Mesenchymal stem cell (in vitro differentiated cells and primary cell): ENCODE data around the gene ZNF710.
"Not testable (repeated sequence)": the region's sequence is repeated elsewhere in the genome, so short reads cannot be mapped to it uniquely, and the experiment has no call there.

ENCODE experiments used
- DNase-seq: peaks from one replicate; pipeline ENCODE4 v3.0.0-alpha.2; 2013
- H2AFZ ChIP-seq: one replicate; pipeline ENCODE4 v1.6.1; 2013; ENCODE audit warnings: low read depth, mild to moderate bottlenecking, control low read depth, inconsistent platforms, low read length, moderate library complexity
- H2AK5ac ChIP-seq: 2 replicates; pipeline ENCODE4 v1.6.1; 2013; ENCODE audit warnings: low read length, moderate library complexity, mild to moderate bottlenecking, inconsistent platforms; ENCODE audit not compliant: severe bottlenecking
- H2BK120ac ChIP-seq: one replicate; pipeline ENCODE4 v1.6.1; 2013; ENCODE audit warnings: low read depth, mild to moderate bottlenecking, inconsistent platforms, low read length, moderate library complexity
- H2BK12ac ChIP-seq, 2 experiments: one replicate each; pipeline ENCODE4 v1.6.1; 2013; ENCODE audit warnings: inconsistent platforms in 2 of 2, low read length in 2 of 2, mild to moderate bottlenecking in 2 of 2, moderate library complexity in 2 of 2, control low read depth in 1 of 2
- H2BK15ac ChIP-seq: one replicate; pipeline ENCODE4 v1.6.1; 2013; ENCODE audit warnings: mild to moderate bottlenecking, low read depth, inconsistent platforms; ENCODE audit not compliant: poor library complexity, severe bottlenecking
- H2BK5ac ChIP-seq: 2 replicates; pipeline ENCODE4 v1.6.1; 2013; ENCODE audit warnings: low read depth, mild to moderate bottlenecking, low read length, control low read depth, inconsistent platforms; ENCODE audit not compliant: poor library complexity, severe bottlenecking
- H3K14ac ChIP-seq, 2 experiments: one replicate each; pipeline ENCODE4 v1.6.1; 2013; ENCODE audit warnings: inconsistent platforms in 2 of 2, low read length in 2 of 2, control low read depth in 1 of 2, mild to moderate bottlenecking in 1 of 2, moderate library complexity in 1 of 2
- H3K18ac ChIP-seq, 2 experiments: one replicate each; pipeline ENCODE4 v1.6.1; 2013; ENCODE audit warnings: inconsistent platforms in 2 of 2, low read length in 2 of 2, control low read depth in 1 of 2, low read depth in 1 of 2, mild to moderate bottlenecking in 1 of 2
- H3K23ac ChIP-seq, 2 experiments: one replicate each; pipeline ENCODE4 v1.6.1; 2013; ENCODE audit warnings: inconsistent platforms in 2 of 2, low read length in 2 of 2, mild to moderate bottlenecking in 2 of 2, moderate library complexity in 2 of 2, control low read depth in 1 of 2
- H3K27ac ChIP-seq: 2 replicates; pipeline ENCODE4 v1.5.1; 2013; ENCODE audit warnings: mild to moderate bottlenecking, moderate library complexity, low read length, control low read depth, inconsistent platforms; ENCODE audit not compliant: poor library complexity, severe bottlenecking
- H3K27me3 ChIP-seq, 2 experiments: 2 replicates each; pipeline versions ENCODE4 v1.6.1 to v1.7.0; 2013; ENCODE audit warnings: low read length in 2 of 2, mild to moderate bottlenecking in 2 of 2, moderate library complexity in 2 of 2, control low read depth in 1 of 2, inconsistent platforms in 1 of 2; ENCODE audit not compliant: control insufficient read depth in 1 of 2, insufficient read depth in 1 of 2
- H3K36me3 ChIP-seq, 2 experiments: 2 replicates each; pipeline versions ENCODE4 v1.6.1 to v1.7.0; 2013; ENCODE audit warnings: low read length in 2 of 2, control low read depth in 1 of 2, inconsistent platforms in 1 of 2, low read depth in 1 of 2, mild to moderate bottlenecking in 1 of 2; ENCODE audit not compliant: insufficient read depth in 2 of 2, control insufficient read depth in 1 of 2
- H3K4ac ChIP-seq, 2 experiments: one replicate each; pipeline ENCODE4 v1.6.1; 2013; ENCODE audit warnings: inconsistent platforms in 2 of 2, low read length in 2 of 2, mild to moderate bottlenecking in 2 of 2, moderate library complexity in 2 of 2, control low read depth in 1 of 2, low read depth in 1 of 2
- H3K4me1 ChIP-seq: 2 replicates; pipeline ENCODE4 v1.6.1; 2013; ENCODE audit warnings: low read depth, low read length, control low read depth; ENCODE audit not compliant: control insufficient read depth, insufficient read depth
- H3K4me2 ChIP-seq: 2 replicates; pipeline ENCODE4 v1.6.1; 2013; ENCODE audit warnings: low read length, mild to moderate bottlenecking, inconsistent platforms; ENCODE audit not compliant: poor library complexity, severe bottlenecking
- H3K4me3 ChIP-seq, 2 experiments: 2 replicates each; pipeline versions ENCODE4 v1.5.1 to v1.7.0; 2013; ENCODE audit warnings: low read length in 2 of 2, mild to moderate bottlenecking in 2 of 2, control low read depth in 1 of 2, low read depth in 1 of 2; ENCODE audit not compliant: insufficient read depth in 1 of 2
- H3K79me1 ChIP-seq: replicated peaks from 2 replicates; pipeline ENCODE4 v1.6.1; 2013; ENCODE audit warnings: mild to moderate bottlenecking, control low read depth, low read length, inconsistent platforms; ENCODE audit not compliant: poor library complexity, severe bottlenecking
- H3K9ac ChIP-seq: 2 replicates; pipeline ENCODE4 v1.7.0; 2013; ENCODE audit warnings: mild to moderate bottlenecking, low read length, moderate library complexity
- H3K9me3 ChIP-seq: 2 replicates; pipeline ENCODE4 v1.7.0; 2013; ENCODE audit warnings: mild to moderate bottlenecking, low read length; ENCODE audit not compliant: control insufficient read depth
- H4K8ac ChIP-seq: one replicate; pipeline ENCODE4 v1.6.1; 2013; ENCODE audit warnings: inconsistent platforms, mild to moderate bottlenecking, low read length, moderate library complexity
- H4K91ac ChIP-seq: one replicate; pipeline ENCODE4 v1.6.1; 2013; ENCODE audit warnings: mild to moderate bottlenecking, low read length, inconsistent platforms
- WGBS: methylation state at CpG from one replicate; pipeline ENCODE4 v1.1.7; 2013; ENCODE audit warnings: mixed read lengths; 5-methylcytosine and 5-hydroxymethylcytosine counted together

Gene ZNF710

GRCh38 chr15:90109163-90109751 is 108.1 kb downstream of the ZNF710 start:
- H2AK5ac ChIP-seq, H2BK15ac ChIP-seq, H3K18ac ChIP-seq, H4K91ac ChIP-seq, H3K36me3 ChIP-seq, H3K14ac ChIP-seq, DNase-seq, H4K8ac ChIP-seq, H3K23ac ChIP-seq, H2BK12ac ChIP-seq, H3K9ac ChIP-seq, H2BK120ac ChIP-seq, H3K79me1 ChIP-seq, H3K27ac ChIP-seq, H3K9me3 ChIP-seq, H2AFZ ChIP-seq, H2BK5ac ChIP-seq, H3K4ac ChIP-seq, H3K4me2 ChIP-seq, H3K4me3 ChIP-seq: not testable (repeated sequence)
- Histone ChIP-seq H3K27me3 (peaks cover 0 to 10% of the 10 kb centered on the region in 2 experiments), H3K4me1 (peaks cover 12% of the 10 kb centered on the region)
- WGBS = no CpG with 5 or more reads among the region's 3 CpGs

- H3K27ac ChIP-seq = no peak overlapping the region
- H2BK120ac ChIP-seq = no peak overlapping the region
- H2BK12ac ChIP-seq = no peak overlapping the region
- H3K18ac ChIP-seq = no peak overlapping the region
- WGBS = 92% methylated on average over 3 of the region's 7 CpGs
- no peaks in the 10 kb centered on the region for H3K79me1 ChIP-seq
- H2AK5ac ChIP-seq = no peak overlapping the region
- no peak overlapping the region for H4K8ac ChIP-seq
- H3K9me3 ChIP-seq = peaks cover 22% of the 10 kb centered on the region
- no peak overlapping the region for H2BK15ac ChIP-seq
- H3K4me1 ChIP-seq = no peaks in the 10 kb centered on the region
- no peak overlapping the region for H2BK5ac ChIP-seq
- H3K4me2 ChIP-seq = no peak overlapping the region
- no peak overlapping the region for H2AFZ ChIP-seq
- no peak overlapping the region for H4K91ac ChIP-seq
- H3K9ac ChIP-seq = no peak overlapping the region
- H3K4me3 ChIP-seq = no peak overlapping the region
- H3K27me3 ChIP-seq = no peaks in the 10 kb centered on the region
- no peaks in the 10 kb centered on the region for H3K36me3 ChIP-seq
- H3K14ac ChIP-seq = no peak overlapping the region
- H3K23ac ChIP-seq = no peak overlapping the region
- H3K4ac ChIP-seq = no peak overlapping the region
- DNase-seq = no peak
These were observed 112.0 kb downstream of the ZNF710 start for GRCh38 chr15:90113166-90113565.

GRCh38 chr15:90114451-90114901 is 113.4 kb downstream of the ZNF710 start:
- Histone ChIP-seq H2BK5ac (no peak overlapping the region), H3K27me3 (no peaks in the 10 kb centered on the region), H4K8ac (no peak overlapping the region), H3K4ac (no peak overlapping the region), H2BK120ac (no peak overlapping the region), H2BK12ac (no peak overlapping the region), H3K4me2 (no peak overlapping the region), H3K23ac (no peak overlapping the region), H4K91ac (no peak overlapping the region), H2AK5ac (no peak overlapping the region), H3K4me3 (no peak overlapping the region), H3K4me1 (no peaks in the 10 kb centered on the region), H2BK15ac (no peak overlapping the region), H2AFZ (no peak overlapping the region), H3K18ac (no peak overlapping the region), H3K14ac (no peak overlapping the region), H3K36me3 (no peaks in the 10 kb centered on the region), H3K27ac (no peak overlapping the region), H3K9me3 (peaks cover 22% of the 10 kb centered on the region), H3K9ac (no peak overlapping the region), H3K79me1 (no peaks in the 10 kb centered on the region)
- peak; percentile 26 for DNase-seq
- WGBS = 29% methylated on average over 1 of the region's 2 CpGs

GRCh38 chr15:90115783-90116182 is 114.7 kb downstream of the ZNF710 start:
- no peak overlapping the region for H2BK120ac ChIP-seq
- no peak overlapping the region for H2AK5ac ChIP-seq
- no peak overlapping the region for H4K8ac ChIP-seq
- no peak overlapping the region for H3K4me3 ChIP-seq
- H3K36me3 ChIP-seq = no peaks in the 10 kb centered on the region
- H2BK12ac ChIP-seq = no peak overlapping the region
- no peaks in the 10 kb centered on the region for H3K4me1 ChIP-seq
- no peak overlapping the region for H2BK5ac ChIP-seq
- H3K4me2 ChIP-seq = no peak overlapping the region
- H3K9me3 ChIP-seq = peaks cover 22% of the 10 kb centered on the region
- H3K27me3 ChIP-seq = no peaks in the 10 kb centered on the region
- H4K91ac ChIP-seq = no peak overlapping the region
- H3K14ac ChIP-seq = no peak overlapping the region
- H3K79me1 ChIP-seq = no peaks in the 10 kb centered on the region
- no peak overlapping the region for H3K18ac ChIP-seq
- H2AFZ ChIP-seq = no peak overlapping the region
- no peak overlapping the region for H3K4ac ChIP-seq
- no peak for DNase-seq
- H3K23ac ChIP-seq = no peak overlapping the region
- H3K9ac ChIP-seq = no peak overlapping the region
- no peak overlapping the region for H2BK15ac ChIP-seq
- WGBS = 83% methylated on average over 1 of the region's 2 CpGs
- no peak overlapping the region for H3K27ac ChIP-seq
